CD14-positive monocyte (primary cell): ENCODE results near the gene TTC23L. TPM values are rescaled to one million over a fixed set of nuclear protein-coding genes. Genes with fewer than 3 reads are reported as not detected.

Experiments
- DNase-seq, 3 donors: peaks; one replicate each; pipeline ENCODE4 v3.0.0-alpha.2; 2011 to 2022
- H2AFZ ChIP-seq: 2 replicates; pipeline ENCODE4 v1.6.0; 2012; ENCODE audit warnings: mild to moderate bottlenecking, low read depth, low read length, inconsistent platforms; ENCODE audit not compliant: insufficient read depth, poor library complexity, severe bottlenecking
- H3K27ac ChIP-seq, 2 donors: 1 replicate in 1 of 2; 2 replicates in 1 of 2; pipeline ENCODE4 v1.5.1; 2012 to 2013; ENCODE audit warnings: low read length in 2 of 2, control low read depth in 1 of 2, inconsistent platforms in 1 of 2, low read depth in 1 of 2, mild to moderate bottlenecking in 1 of 2
- H3K27me3 ChIP-seq, 2 donors: one replicate each; pipeline versions ENCODE4 v1.6.0 to v1.6.1; 2011 to 2013; ENCODE audit warnings: low read length in 2 of 2; ENCODE audit not compliant: control insufficient read depth in 2 of 2, insufficient read depth in 2 of 2
- H3K36me3 ChIP-seq, 2 donors: replicated peaks in 1 of 2; 1 replicate in 1 of 2; 2 replicates in 1 of 2; pipeline versions ENCODE4 v1.5.1 to v1.6.1; 2012 to 2013; ENCODE audit warnings: low read length in 2 of 2, control low read depth in 1 of 2, inconsistent platforms in 1 of 2, mild to moderate bottlenecking in 1 of 2; ENCODE audit not compliant: insufficient read depth in 2 of 2, control insufficient read depth in 1 of 2
- H3K4me1 ChIP-seq, 2 donors: 1 replicate in 1 of 2; 2 replicates in 1 of 2; pipeline versions ENCODE4 v1.5.1 to v1.6.1; 2012 to 2013; ENCODE audit warnings: low read length in 2 of 2, control low read depth in 1 of 2, inconsistent platforms in 1 of 2, mild to moderate bottlenecking in 1 of 2, moderate library complexity in 1 of 2; ENCODE audit not compliant: insufficient read depth in 2 of 2, control insufficient read depth in 1 of 2
- H3K4me2 ChIP-seq: replicated peaks from 2 replicates; pipeline ENCODE3; 2012; ENCODE audit warnings: low read length, moderate library complexity, mild to moderate bottlenecking; ENCODE audit not compliant: poor library complexity, severe bottlenecking; ENCODE audit errors: extremely low read depth
- H3K4me3 ChIP-seq, 3 experiments: fragments of 200-600 bp in 1 of 3; sonication (generic) in 1 of 3; replicated peaks in 1 of 3; 1 replicate in 2 of 3; 2 replicates in 1 of 3; pipeline ENCODE4 v1.5.1; 2011 to 2013; ENCODE audit warnings: low read length in 3 of 3, mild to moderate bottlenecking in 3 of 3, control low read depth in 2 of 3, low read depth in 2 of 3, inconsistent platforms in 1 of 3, moderate library complexity in 1 of 3
- H3K79me2 ChIP-seq: 2 replicates; pipeline ENCODE4 v1.6.0; 2012; ENCODE audit warnings: mild to moderate bottlenecking, control low read depth, inconsistent platforms, low read length, moderate library complexity; ENCODE audit not compliant: insufficient read depth
- H3K9ac ChIP-seq: 2 replicates; pipeline ENCODE4 v1.6.0; 2017; ENCODE audit warnings: low read length, mild to moderate bottlenecking; ENCODE audit not compliant: insufficient read depth, poor library complexity, severe bottlenecking
- H3K9me3 ChIP-seq, 2 donors: replicated peaks in 1 of 2; 1 replicate in 1 of 2; 2 replicates in 1 of 2; pipeline versions ENCODE4 v1.5.1 to v1.6.1; 2012 to 2013; ENCODE audit warnings: low read length in 2 of 2, control low read depth in 1 of 2; ENCODE audit not compliant: control insufficient read depth in 1 of 2, insufficient read depth in 1 of 2
- H4K20me1 ChIP-seq: 2 replicates; pipeline ENCODE4 v1.6.0; 2012; ENCODE audit warnings: mild to moderate bottlenecking, low read length, control low read depth, moderate library complexity; ENCODE audit not compliant: insufficient read depth
- H3K27ac Mint-ChIP-seq, 7 donors: one replicate each; pipeline ENCODE4 v1.8.0; 2020; ENCODE audit warnings: mild to moderate bottlenecking in 7 of 7, mixed read lengths in 7 of 7, moderate library complexity in 6 of 7, inconsistent platforms in 2 of 7
- H3K27me3 Mint-ChIP-seq, 3 donors: one replicate each; pipeline ENCODE4 v1.8.0; 2021 to 2022; ENCODE audit warnings: low read depth in 3 of 3, mild to moderate bottlenecking in 3 of 3, mixed read lengths in 3 of 3, moderate library complexity in 3 of 3, inconsistent platforms in 1 of 3
- H3K36me3 Mint-ChIP-seq, 2 donors: one replicate each; pipeline ENCODE4 v1.8.0; 2020; ENCODE audit warnings: mixed read lengths in 2 of 2, inconsistent platforms in 1 of 2, mild to moderate bottlenecking in 1 of 2
- H3K4me1 Mint-ChIP-seq: one replicate; pipeline ENCODE4 v1.8.0; 2020; ENCODE audit warnings: mild to moderate bottlenecking, mixed read lengths
- H3K4me3 Mint-ChIP-seq, 2 donors: one replicate each; pipeline ENCODE4 v1.8.0; 2020; ENCODE audit warnings: mild to moderate bottlenecking in 2 of 2, mixed read lengths in 2 of 2, moderate library complexity in 1 of 2
- H3K9me3 Mint-ChIP-seq, 7 donors: one replicate each; pipeline ENCODE4 v1.8.0; 2020 to 2022; ENCODE audit warnings: mixed read lengths in 7 of 7, mild to moderate bottlenecking in 6 of 7, moderate library complexity in 6 of 7, inconsistent platforms in 2 of 7
- whole genome bisulfite sequencing: methylation state at CpG from one replicate; pipeline ENCODE4 v1.1.5; 2013; ENCODE audit warnings: missing lambda C conversion rate; ENCODE audit not compliant: insufficient coverage; 5-methylcytosine and 5-hydroxymethylcytosine counted together
- intact Hi-C, 2 donors: fragments of 100-400 bp; cut with micrococcal nuclease; formaldehyde crosslinking; loops; one replicate each; pipeline versions ENCODE4 v1.15.0 to v1.15.1; 2023
- polyA plus RNA-seq, 3 donors: library from polyadenylated mRNA; depleted of rRNA in 1 of 3; unstranded in 2 of 3; stranded (reverse) in 1 of 3; fragments of 300-500 nt in 2 of 3; fragments of >200 nt in 1 of 3; fragmentation: Illumina TruSeq in 2 of 3; gene quantifications; 1 replicate in 2 of 3; 2 replicates in 1 of 3; pipeline ENCODE4 v1.2.3, GENCODE V29; 2012 to 2021
- TF ChIP-seq, protein P1 (sequence below): fragments of 200-600 bp; IDR thresholded peaks from one replicate; pipeline ENCODE4 v1.8.0; 2022; ENCODE audit warnings: antibody characterized with exemption, mild to moderate bottlenecking

TTC23L gene
- polyA plus RNA-seq, 3 donors: not detected

GRCh38 chr5:34929720-34930461 lies 90.9 kb downstream of the TTC23L start:
- Mint-ChIP-seq H3K27me3 (peaks cover 0 to 2% (median 0%) of the 10 kb centered on the region in 3 donors), H3K36me3 (peaks cover 23 to 27% of the 10 kb centered on the region in 2 donors), H3K27ac (peak overlapping the region; percentile 92 to 98 (median 98)), H3K9me3 (no peaks in the 10 kb centered on the region), H3K4me3 (peak overlapping the region; percentile 96 to 98), H3K4me1 (peaks cover 24% of the 10 kb centered on the region)
- peak overlapping the region; percentile 78 for H3K9ac ChIP-seq
- H4K20me1 ChIP-seq: no peaks in the 10 kb centered on the region
- TF ChIP-seq, protein P1, sequence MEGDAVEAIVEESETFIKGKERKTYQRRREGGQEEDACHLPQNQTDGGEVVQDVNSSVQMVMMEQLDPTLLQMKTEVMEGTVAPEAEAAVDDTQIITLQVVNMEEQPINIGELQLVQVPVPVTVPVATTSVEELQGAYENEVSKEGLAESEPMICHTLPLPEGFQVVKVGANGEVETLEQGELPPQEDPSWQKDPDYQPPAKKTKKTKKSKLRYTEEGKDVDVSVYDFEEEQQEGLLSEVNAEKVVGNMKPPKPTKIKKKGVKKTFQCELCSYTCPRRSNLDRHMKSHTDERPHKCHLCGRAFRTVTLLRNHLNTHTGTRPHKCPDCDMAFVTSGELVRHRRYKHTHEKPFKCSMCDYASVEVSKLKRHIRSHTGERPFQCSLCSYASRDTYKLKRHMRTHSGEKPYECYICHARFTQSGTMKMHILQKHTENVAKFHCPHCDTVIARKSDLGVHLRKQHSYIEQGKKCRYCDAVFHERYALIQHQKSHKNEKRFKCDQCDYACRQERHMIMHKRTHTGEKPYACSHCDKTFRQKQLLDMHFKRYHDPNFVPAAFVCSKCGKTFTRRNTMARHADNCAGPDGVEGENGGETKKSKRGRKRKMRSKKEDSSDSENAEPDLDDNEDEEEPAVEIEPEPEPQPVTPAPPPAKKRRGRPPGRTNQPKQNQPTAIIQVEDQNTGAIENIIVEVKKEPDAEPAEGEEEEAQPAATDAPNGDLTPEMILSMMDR: no peak
- peaks cover 20 to 34% of the 10 kb centered on the region in 2 donors for H3K36me3 ChIP-seq
- H3K4me2 ChIP-seq: peak overlapping the region; percentile 73
- H3K79me2 ChIP-seq: peaks cover 47% of the 10 kb centered on the region
- no peaks in the 10 kb centered on the region for H3K27me3 ChIP-seq
- peak overlapping the region; percentile 89 for H2AFZ ChIP-seq
- H3K27ac ChIP-seq: peak overlapping the region; percentile 85 to 88
- intact Hi-C loops: loop anchor here (10.0 kb wide), 1 partner anchor 1485 kb away; the partner anchor contains the start of gene TARS1 (in 2 of the 2)
- H3K4me1 ChIP-seq: peaks cover 16 to 21% of the 10 kb centered on the region in 2 donors
- peak overlapping the region; percentile 58 to 85 (median 85) for H3K4me3 ChIP-seq
- under 1% methylated on average over 61 of the region's 70 CpGs for WGBS
- peak; percentile 61 to 82 (median 79) for DNase-seq
- H3K9me3 ChIP-seq: no peaks in the 10 kb centered on the region

DNA sequence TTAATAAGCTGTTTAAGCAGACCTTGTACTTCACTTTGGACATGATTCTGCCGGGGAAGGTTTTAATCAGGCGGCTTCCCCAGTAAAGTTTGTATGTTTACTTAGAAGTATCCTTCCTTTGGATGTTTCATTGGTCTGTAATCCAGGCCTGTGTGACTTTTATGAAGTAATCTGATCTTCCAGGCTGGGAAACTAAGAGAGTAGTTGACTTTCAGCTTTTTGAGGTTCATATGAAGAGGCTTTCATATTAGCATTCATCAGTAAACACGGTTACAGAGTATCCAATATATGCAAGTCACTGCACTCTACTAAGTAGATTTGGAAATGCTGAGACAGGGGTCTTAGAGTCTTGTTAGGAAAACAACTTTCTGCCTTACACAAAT lies 91.5 kb downstream of the TTC23L start:
- intact Hi-C loops: loop anchor here in 1 of 2 donors (10.0 kb wide), 1 partner anchor 1486 kb away; the partner anchor contains the start of gene TARS1

More for the DNA sequence above, 91.5 kb downstream of the TTC23L start:
- H3K9me3 ChIP-seq: no peaks in the 10 kb centered on the region
- TF ChIP-seq, protein P1: no peak
- peak overlapping the region; percentile 96 to 98 for H3K4me3 Mint-ChIP-seq
- H3K79me2 ChIP-seq: peaks cover 47% of the 10 kb centered on the region
- no peaks in the 10 kb centered on the region for H3K27me3 ChIP-seq
- peaks cover 21 to 25% of the 10 kb centered on the region in 2 donors for H3K36me3 Mint-ChIP-seq
- H3K36me3 ChIP-seq: peaks cover 20 to 34% of the 10 kb centered on the region in 2 donors
- H3K4me3 ChIP-seq: peak overlapping the region; percentile 58 to 85 (median 85)
- no peaks in the 10 kb centered on the region for H4K20me1 ChIP-seq
- WGBS: 10% methylated on average over 2 of the region's 3 CpGs
- H3K4me2 ChIP-seq: peak overlapping the region; percentile 73
- H3K4me1 Mint-ChIP-seq: peaks cover 24% of the 10 kb centered on the region
- H3K9ac ChIP-seq: peak overlapping the region; percentile 78
- peak overlapping the region; percentile 92 to 98 (median 98) for H3K27ac Mint-ChIP-seq
- H2AFZ ChIP-seq: peak overlapping the region; percentile 89
- peaks cover 16 to 21% of the 10 kb centered on the region in 2 donors for H3K4me1 ChIP-seq
- DNase-seq: no peak
- no peaks in the 10 kb centered on the region for H3K9me3 Mint-ChIP-seq
- peaks cover 0 to 2% (median 0%) of the 10 kb centered on the region in 3 donors for H3K27me3 Mint-ChIP-seq
- H3K27ac ChIP-seq: peak overlapping the region; percentile 85 to 88
